Measurements from ENCODE around the gene RGS6. TPM values are rescaled to one million over a fixed set of nuclear protein-coding genes. Genes with fewer than 3 reads are reported as not detected.

RGS6 gene
- total RNA-seq, 4 donors from 2014 or later, result 0.46 to 3.7 (median 1.6) TPM

- TF ChIP-seq CTCF (IDR thresholded peaks at IDR 0.05 in 4 of 5, conservative IDR thresholded peaks at IDR 0.05 in 1 of 5), result no peak
- TF ChIP-seq POLR2A (IDR thresholded peaks at IDR 0.05), result no peak
- H3K4me1 ChIP-seq, result no peaks in the 10 kb centered on the region
- H3K27me3 ChIP-seq, result no peaks in the 10 kb centered on the region
- ATAC-seq, result no peak
- H3K9me3 ChIP-seq, result no peaks in the 10 kb centered on the region
- no peak overlapping the region for H3K4me3 ChIP-seq
- H3K36me3 ChIP-seq, result no peaks in the 10 kb centered on the region
- intact Hi-C loops (cut with DNase I; ENCODE audit: low total_unique reads) (no loop called here), in situ Hi-C loops (cut with MboI; ENCODE audit: low sequenced_read_pairs in 4 of 4) (no loop called here)
- H3K27ac ChIP-seq, result no peak overlapping the region
- DNase-seq, result no peak
These were observed 418.0 kb downstream of the RGS6 start for GRCh38 chr14:72350215-72350614.

DNA sequence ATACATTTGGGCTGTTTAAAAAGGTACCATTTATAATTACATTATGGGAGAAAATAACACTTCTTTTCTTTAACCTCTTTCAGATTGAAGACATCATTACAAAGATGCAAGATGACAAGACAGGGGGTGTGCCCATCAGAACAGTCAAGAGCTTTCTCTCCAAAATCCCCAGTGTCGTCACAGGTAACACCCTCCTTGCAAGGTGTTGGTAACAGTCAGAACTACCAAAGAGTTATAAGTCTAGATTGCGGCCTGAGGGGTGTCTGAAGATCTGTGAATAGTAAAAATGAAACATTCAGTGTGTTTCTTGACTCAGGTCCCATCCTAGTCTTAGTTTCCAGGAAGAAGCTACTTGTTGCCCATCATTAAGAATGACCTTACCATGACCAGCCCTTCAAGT, 419.8 kb downstream of the RGS6 start:
- intact Hi-C loops (cut with DNase I; ENCODE audit: low total_unique reads) (no loop called here), in situ Hi-C loops (cut with MboI; ENCODE audit: low sequenced_read_pairs in 4 of 4) (no loop called here)
- Histone ChIP-seq H3K4me3 (no peak overlapping the region), H3K36me3 (no peaks in the 10 kb centered on the region), H3K4me1 (no peaks in the 10 kb centered on the region), H3K9me3 (no peaks in the 10 kb centered on the region), H3K27me3 (no peaks in the 10 kb centered on the region), H3K27ac (no peak overlapping the region)
- DNase-seq, result no peak
- TF ChIP-seq POLR2A (IDR thresholded peaks at IDR 0.05), result no peak
- TF ChIP-seq CTCF (IDR thresholded peaks at IDR 0.05 in 4 of 5, conservative IDR thresholded peaks at IDR 0.05 in 1 of 5), result no peak
- ATAC-seq, result no peak

DNA sequence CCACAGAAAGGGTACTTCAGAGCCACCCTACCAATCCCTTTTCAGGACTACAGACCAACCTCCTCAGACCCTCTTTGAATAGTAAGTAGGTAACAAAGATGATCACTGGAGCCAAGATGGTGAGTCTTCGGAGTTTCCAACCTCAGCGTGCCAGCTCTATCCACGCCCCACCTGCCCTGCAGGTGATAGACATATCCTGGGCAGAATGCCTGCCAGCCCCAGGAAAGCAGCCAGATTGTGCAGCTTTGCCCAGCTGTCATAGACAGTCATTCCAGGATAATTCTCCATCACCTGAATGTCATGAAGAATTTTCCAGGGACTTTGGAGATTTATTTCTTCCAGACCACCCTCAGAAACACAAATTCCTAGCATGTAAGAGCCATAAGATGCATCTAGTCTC, 434.4 kb downstream of the RGS6 start:
- Histone ChIP-seq H3K27me3 (no peaks in the 10 kb centered on the region), H3K9me3 (no peaks in the 10 kb centered on the region), H3K27ac (no peak overlapping the region), H3K4me3 (no peak overlapping the region), H3K36me3 (no peaks in the 10 kb centered on the region), H3K4me1 (no peaks in the 10 kb centered on the region)
- in situ Hi-C loops (cut with MboI; ENCODE audit: low sequenced_read_pairs in 4 of 4) (no loop called here), intact Hi-C loops (cut with DNase I; ENCODE audit: low total_unique reads) (no loop called here)
- TF ChIP-seq POLR2A (IDR thresholded peaks at IDR 0.05) (no peak), CTCF (IDR thresholded peaks at IDR 0.05 in 4 of 5, conservative IDR thresholded peaks at IDR 0.05 in 1 of 5) (no peak)
- ATAC-seq, result no peak
- DNase-seq, result no peak

- H3K27me3 ChIP-seq, result no peaks in the 10 kb centered on the region
- H3K9me3 ChIP-seq, result no peaks in the 10 kb centered on the region
- no peaks in the 10 kb centered on the region for H3K36me3 ChIP-seq
- TF ChIP-seq POLR2A (IDR thresholded peaks at IDR 0.05) (no peak), CTCF (IDR thresholded peaks at IDR 0.05 in 4 of 5, conservative IDR thresholded peaks at IDR 0.05 in 1 of 5) (no peak)
- in situ Hi-C loops (cut with MboI; ENCODE audit: low sequenced_read_pairs in 4 of 4) (no loop called here), intact Hi-C loops (cut with DNase I; ENCODE audit: low total_unique reads) (no loop called here)
- H3K27ac ChIP-seq, result no peak overlapping the region
- H3K4me3 ChIP-seq, result no peak overlapping the region
- no peaks in the 10 kb centered on the region for H3K4me1 ChIP-seq
- ATAC-seq (no peak), DNase-seq (no peak)
These were observed 436.9 kb downstream of the RGS6 start for GRCh38 chr14:72369106-72369505.

DNA sequence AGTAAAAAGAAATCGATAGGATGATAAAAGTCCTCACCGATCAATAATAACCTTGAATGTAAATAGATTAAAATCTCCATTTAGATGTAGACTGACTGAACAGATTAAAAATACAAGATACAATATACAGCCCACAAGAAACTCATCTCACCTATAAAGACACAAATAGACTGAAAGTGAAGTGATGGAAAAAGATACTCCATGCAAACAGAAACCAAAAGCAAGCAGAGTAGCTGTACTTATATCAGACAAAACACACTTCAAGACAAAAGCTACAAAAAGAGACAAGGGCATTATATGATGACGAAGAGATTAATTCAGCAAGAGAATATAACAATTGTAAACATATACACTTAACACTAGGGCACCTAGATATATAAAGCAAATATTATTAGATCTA, 444.8 kb downstream of the RGS6 start:
- Histone ChIP-seq H3K27ac (no peak overlapping the region), H3K36me3 (no peaks in the 10 kb centered on the region), H3K4me3 (no peak overlapping the region), H3K4me1 (no peaks in the 10 kb centered on the region), H3K9me3 (no peaks in the 10 kb centered on the region), H3K27me3 (no peaks in the 10 kb centered on the region)
- intact Hi-C loops (cut with DNase I; ENCODE audit: low total_unique reads) (no loop called here), in situ Hi-C loops (cut with MboI; ENCODE audit: low sequenced_read_pairs in 4 of 4) (no loop called here)
- TF ChIP-seq POLR2A (IDR thresholded peaks at IDR 0.05), result no peak
- no peak for TF ChIP-seq CTCF (IDR thresholded peaks at IDR 0.05 in 4 of 5, conservative IDR thresholded peaks at IDR 0.05 in 1 of 5)
- DNase-seq (no peak), ATAC-seq (no peak)

All from gastrocnemius medialis (tissue), 4 donors.